GM13976 (cell line): ENCODE measurements around the gene TTLL11.

ENCODE experiments used
- DNase-seq: peaks from one replicate; pipeline ENCODE4 v3.0.0; 2012; ENCODE audit warnings: low spot score
- in situ Hi-C: fragments of 300-500 bp; cut with MboI; formaldehyde crosslinking; loops from one replicate; pipeline ENCODE4 v1.12.0; 2022; ENCODE audit warnings: low sequenced_read_pairs, mixed read lengths, inconsistent platforms; ENCODE audit not compliant: unreplicated experiment
- TF ChIP-seq, protein P1 (sequence below): IDR thresholded peaks from 2 replicates; pipeline ENCODE4 v1.5.1; 2012; ENCODE audit warnings: borderline replicate concordance, mild to moderate bottlenecking; ENCODE audit not compliant: insufficient read depth; ENCODE audit errors: extremely low read depth, missing control alignments, control extremely low read depth

TTLL11 gene

DNA sequence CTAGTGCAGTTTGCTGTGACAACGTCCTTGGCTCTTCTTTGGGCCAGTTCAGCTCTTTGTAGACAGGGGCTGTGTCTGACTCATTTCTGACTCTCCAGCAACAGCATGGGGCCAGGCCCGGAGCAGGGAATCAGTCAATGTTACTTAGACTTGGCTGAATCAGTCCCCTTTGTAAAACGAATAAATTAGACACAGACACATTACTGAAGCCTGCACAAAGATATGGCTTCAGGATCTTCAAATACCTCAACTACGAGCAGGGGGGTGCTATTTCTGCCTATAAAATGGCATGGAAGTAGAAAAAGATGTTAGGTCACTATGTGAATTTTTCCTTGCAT lies 204.7 kb downstream of the TTLL11 start:
- DNase-seq: no peak
- in situ Hi-C loops: no loop called here
- TF ChIP-seq, protein P1, sequence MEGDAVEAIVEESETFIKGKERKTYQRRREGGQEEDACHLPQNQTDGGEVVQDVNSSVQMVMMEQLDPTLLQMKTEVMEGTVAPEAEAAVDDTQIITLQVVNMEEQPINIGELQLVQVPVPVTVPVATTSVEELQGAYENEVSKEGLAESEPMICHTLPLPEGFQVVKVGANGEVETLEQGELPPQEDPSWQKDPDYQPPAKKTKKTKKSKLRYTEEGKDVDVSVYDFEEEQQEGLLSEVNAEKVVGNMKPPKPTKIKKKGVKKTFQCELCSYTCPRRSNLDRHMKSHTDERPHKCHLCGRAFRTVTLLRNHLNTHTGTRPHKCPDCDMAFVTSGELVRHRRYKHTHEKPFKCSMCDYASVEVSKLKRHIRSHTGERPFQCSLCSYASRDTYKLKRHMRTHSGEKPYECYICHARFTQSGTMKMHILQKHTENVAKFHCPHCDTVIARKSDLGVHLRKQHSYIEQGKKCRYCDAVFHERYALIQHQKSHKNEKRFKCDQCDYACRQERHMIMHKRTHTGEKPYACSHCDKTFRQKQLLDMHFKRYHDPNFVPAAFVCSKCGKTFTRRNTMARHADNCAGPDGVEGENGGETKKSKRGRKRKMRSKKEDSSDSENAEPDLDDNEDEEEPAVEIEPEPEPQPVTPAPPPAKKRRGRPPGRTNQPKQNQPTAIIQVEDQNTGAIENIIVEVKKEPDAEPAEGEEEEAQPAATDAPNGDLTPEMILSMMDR: no peak

DNA sequence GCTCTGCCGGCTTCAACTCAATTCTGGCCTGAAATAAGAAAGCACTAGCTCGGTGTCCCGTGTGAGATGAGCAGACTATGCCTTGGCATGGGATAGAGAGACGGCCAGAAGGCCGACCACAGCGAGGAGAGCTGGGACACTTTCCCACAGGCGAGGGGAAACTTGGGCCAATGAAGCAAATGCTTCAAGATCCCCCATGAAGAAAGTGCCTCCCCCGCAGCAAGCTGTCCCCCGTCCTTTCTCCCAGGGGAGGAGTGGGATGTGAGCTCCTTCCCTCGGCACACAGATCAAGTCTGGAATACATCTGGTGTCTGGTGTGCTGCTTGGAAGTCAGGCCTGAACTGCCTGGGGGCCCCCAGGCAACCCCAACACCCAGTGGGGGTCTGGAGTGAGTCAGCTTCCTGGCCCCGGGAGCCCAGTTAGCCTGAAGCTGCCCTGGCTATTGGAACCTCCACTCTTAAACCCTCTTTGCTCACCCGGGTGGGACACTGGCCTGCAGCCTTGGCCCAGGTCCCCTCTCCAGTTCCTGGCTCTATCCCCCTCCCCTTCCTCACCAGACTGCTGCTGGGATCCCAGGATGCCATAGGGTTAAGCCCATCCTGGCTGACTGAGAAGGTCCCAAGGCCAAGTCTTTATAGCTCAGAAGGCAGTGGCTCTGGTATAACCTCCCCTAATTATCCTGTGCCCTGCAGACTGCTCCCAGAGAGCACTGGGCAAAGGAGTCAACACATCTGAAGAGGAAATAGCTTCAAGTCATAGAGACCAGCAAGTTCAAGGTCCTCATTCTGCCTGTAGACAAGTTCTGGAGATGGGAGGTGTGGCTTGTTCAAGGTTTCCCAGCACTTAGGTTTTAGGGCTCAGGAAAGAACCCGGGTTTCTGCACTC lies 205.3 kb downstream of the TTLL11 start:
- in situ Hi-C loops: no loop called here
- TF ChIP-seq, protein P1: no peak
- no peak for DNase-seq

DNA sequence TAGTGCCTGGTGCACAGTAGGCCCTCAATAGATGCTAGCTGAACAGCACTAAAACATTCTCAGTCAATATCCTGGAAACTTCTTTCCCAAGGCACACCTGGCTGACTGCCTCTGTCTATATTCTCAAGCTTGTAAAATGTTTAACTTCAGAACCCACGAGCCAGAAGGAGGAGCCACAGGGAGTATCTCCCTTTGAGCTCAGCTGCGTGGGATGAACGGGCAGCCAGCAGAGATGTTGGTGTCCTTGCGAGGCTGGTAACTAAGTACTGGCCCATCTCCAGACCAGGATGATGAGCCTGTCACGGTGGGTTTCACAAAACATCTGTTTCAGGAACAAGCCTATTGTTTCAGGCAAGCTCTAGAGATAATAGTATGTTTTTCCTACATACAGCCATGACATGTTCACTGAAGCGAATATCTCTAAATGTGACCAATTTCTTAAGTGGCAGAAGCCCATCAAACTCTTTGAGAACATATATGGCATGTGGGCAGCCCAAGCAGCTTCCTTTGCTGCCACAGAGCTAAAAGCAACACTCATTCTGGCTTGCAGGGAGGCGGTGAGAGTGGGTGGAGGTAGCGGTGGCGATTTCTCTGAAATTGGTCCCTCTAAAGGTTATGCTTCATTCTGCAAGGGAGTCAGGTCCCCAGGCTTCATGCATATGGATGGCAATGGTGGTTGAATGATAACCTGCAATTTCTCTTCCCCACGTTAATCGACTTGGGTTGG lies 206.2 kb downstream of the TTLL11 start:
- in situ Hi-C loops: no loop called here
- TF ChIP-seq, protein P1: no peak
- no peak for DNase-seq

DNA sequence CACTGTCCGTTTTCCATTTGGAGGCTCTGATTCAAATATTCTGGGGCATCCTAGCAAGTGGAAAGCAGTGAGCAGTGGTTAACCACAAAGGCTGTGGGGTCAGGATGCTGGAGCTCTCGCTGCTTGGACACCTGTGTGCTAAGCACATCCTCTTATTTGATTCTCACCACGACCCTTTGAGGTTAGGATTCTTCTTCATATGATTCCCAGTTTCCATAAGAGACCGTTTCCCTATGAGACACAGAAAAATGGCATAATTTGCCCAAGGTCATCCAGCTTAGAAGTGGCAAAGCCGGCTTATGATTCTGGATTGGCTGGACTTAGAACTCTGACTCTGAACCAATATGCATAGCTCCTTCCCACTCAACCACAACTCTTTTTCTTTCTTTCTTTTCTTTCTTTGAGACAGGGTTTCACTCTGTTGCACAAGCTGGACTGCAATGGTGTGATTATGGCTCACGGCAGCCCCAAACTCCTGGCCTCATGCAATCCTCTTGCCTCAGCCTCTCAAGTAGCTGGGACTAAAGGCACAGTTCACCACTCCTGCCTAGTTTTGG lies 207.7 kb downstream of the TTLL11 start:
- no peak for DNase-seq
- in situ Hi-C loops: no loop called here
- TF ChIP-seq, protein P1: no peak

DNA sequence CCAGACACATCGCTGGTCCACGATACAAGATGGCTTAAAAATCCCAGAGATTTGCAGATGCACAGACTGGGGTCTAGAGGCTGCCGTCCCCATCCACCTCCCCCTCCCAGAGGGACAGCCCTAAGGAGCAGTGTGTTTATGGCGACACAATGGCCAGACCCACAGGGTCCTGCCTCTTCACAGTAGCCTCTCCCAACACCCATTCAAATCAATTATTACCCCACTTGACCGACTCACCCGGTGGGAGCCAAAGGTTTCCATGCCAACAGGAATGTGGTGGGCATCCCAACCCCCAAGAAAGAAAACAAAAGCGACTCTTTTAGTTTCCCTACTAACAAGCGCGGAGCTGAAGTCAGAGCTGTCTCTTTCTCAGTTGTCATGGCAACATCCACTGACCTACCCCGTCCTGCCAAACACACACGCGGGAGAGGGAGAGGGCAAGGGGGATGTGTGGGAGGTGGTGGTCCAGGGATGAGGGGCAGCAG lies 209.0 kb downstream of the TTLL11 start:
- in situ Hi-C loops: no loop called here
- DNase-seq: no peak
- TF ChIP-seq, protein P1: no peak

DNA sequence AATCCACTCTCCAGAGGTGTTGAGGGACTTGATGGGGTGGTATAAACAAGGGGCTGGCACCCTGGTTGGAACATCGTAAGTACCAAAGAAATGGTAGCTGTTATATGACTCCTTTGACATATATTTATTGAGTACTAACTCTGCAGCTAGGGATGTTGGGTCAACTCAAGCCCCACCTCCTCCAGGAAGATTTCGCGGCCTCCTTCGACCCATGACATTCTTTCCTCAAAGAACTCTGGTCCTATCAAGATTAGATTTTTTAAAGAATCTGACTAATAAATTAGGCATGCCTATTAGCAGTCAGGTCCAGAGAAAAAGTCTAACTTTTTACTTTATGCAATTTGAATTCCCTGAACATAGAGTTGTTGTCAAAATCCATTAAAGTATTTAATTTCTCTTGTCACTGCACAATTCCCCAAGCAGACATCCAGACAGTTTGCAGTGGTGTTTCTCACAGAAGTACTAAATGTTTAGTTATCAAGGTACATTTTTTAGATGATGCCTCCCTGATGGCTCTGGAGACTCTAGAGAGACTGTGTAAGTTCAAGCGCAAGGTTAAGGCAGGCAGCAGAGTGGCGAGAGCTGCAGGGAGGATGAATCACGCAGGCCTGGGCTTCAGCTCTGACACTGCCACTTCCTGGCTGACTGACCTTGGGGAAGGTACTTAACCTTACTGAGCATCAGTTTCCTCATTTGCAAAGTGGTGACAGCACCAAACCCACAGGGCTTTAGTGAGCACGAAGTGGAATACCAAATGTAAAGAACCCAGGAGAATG lies 209.6 kb downstream of the TTLL11 start:
- DNase-seq: no peak

More for the DNA sequence above, 209.6 kb downstream of the TTLL11 start:
- TF ChIP-seq, protein P1: no peak
- in situ Hi-C loops: no loop called here
